GM19240 (cell line): ENCODE data around the gene ZNF783.
"Not testable (repeated sequence)": the region's sequence is repeated elsewhere in the genome, so short reads cannot be mapped to it uniquely, and the experiment has no call there.

ENCODE experiments used
- DNase-seq: peaks from one replicate; pipeline ENCODE4 v3.0.0; 2011; ENCODE audit warnings: low spot score; ENCODE audit not compliant: insufficient read length

ZNF783 gene

GRCh38 chr7:149240637-149241036, 21.4 kb upstream of the ZNF783 start:
- no peak for DNase-seq

GRCh38 chr7:149241696-149242095, 20.3 kb upstream of the ZNF783 start:
- DNase-seq = no peak

- no peak for DNase-seq
Observed at GRCh38 chr7:149245244-149245643, 16.8 kb upstream of the ZNF783 start.

- no peak for DNase-seq
Observed at GRCh38 chr7:149245744-149246143, 16.3 kb upstream of the ZNF783 start.

GRCh38 chr7:149248777-149249176, 13.2 kb upstream of the ZNF783 start:
- no peak for DNase-seq

- DNase-seq = not testable (repeated sequence)
Observed at GRCh38 chr7:149250151-149250550, 11.8 kb upstream of the ZNF783 start.

GRCh38 chr7:149251518-149251917, 10.5 kb upstream of the ZNF783 start:
- not testable (repeated sequence) for DNase-seq

- no peak for DNase-seq
Observed at GRCh38 chr7:149252378-149252777, 9.6 kb upstream of the ZNF783 start.

- no peak for DNase-seq
Observed at GRCh38 chr7:149253665-149254064, 8.3 kb upstream of the ZNF783 start.

GRCh38 chr7:149254181-149254858, 7.7 kb upstream of the ZNF783 start:
- no peak for DNase-seq

- no peak for DNase-seq
Observed at GRCh38 chr7:149255174-149255573, 6.8 kb upstream of the ZNF783 start.

GRCh38 chr7:149256568-149256967, 5.4 kb upstream of the ZNF783 start:
- DNase-seq = no peak

GRCh38 chr7:149257146-149257545, 4.8 kb upstream of the ZNF783 start:
- no peak for DNase-seq

GRCh38 chr7:149261316-149261828, 624 bp upstream of the ZNF783 start:
- DNase-seq = no peak

- DNase-seq = no peak
Observed at GRCh38 chr7:149266451-149266850, 4.5 kb downstream of the ZNF783 start.

GRCh38 chr7:149267733-149268132, 5.7 kb downstream of the ZNF783 start:
- no peak for DNase-seq

GRCh38 chr7:149274424-149274823, 12.4 kb downstream of the ZNF783 start:
- not testable (repeated sequence) for DNase-seq

- DNase-seq = no peak
Observed at GRCh38 chr7:149277871-149278270, 15.9 kb downstream of the ZNF783 start.

- DNase-seq = no peak
Observed at GRCh38 chr7:149278396-149278795, 16.4 kb downstream of the ZNF783 start.

GRCh38 chr7:149279111-149279743, 17.2 kb downstream of the ZNF783 start:
- no peak for DNase-seq

- no peak for DNase-seq
Observed at GRCh38 chr7:149280151-149280550, 18.2 kb downstream of the ZNF783 start.

GRCh38 chr7:149280661-149281507, 18.9 kb downstream of the ZNF783 start:
- DNase-seq = no peak
